Germinal center (tissue), 1 donor: ENCODE results near the gene MUS81.
A peak's percentile ranks its signal among the peaks of the same experiment; 100 is the strongest.

ENCODE experiments used
- DNase-seq: peaks from one replicate; pipeline ENCODE4 v3.0.0; 2012; ENCODE audit warnings: mixed read lengths, low spot score

The MUS81 gene

GRCh38 chr11:65861165-65861505, 902 bp downstream of the MUS81 start:
- no peak for DNase-seq

GRCh38 chr11:65861533-65862183, 1.4 kb downstream of the MUS81 start:
- DNase-seq, result no peak

- DNase-seq, result no peak
Measured at GRCh38 chr11:65862191-65862735, 2.0 kb downstream of the MUS81 start.

DNA sequence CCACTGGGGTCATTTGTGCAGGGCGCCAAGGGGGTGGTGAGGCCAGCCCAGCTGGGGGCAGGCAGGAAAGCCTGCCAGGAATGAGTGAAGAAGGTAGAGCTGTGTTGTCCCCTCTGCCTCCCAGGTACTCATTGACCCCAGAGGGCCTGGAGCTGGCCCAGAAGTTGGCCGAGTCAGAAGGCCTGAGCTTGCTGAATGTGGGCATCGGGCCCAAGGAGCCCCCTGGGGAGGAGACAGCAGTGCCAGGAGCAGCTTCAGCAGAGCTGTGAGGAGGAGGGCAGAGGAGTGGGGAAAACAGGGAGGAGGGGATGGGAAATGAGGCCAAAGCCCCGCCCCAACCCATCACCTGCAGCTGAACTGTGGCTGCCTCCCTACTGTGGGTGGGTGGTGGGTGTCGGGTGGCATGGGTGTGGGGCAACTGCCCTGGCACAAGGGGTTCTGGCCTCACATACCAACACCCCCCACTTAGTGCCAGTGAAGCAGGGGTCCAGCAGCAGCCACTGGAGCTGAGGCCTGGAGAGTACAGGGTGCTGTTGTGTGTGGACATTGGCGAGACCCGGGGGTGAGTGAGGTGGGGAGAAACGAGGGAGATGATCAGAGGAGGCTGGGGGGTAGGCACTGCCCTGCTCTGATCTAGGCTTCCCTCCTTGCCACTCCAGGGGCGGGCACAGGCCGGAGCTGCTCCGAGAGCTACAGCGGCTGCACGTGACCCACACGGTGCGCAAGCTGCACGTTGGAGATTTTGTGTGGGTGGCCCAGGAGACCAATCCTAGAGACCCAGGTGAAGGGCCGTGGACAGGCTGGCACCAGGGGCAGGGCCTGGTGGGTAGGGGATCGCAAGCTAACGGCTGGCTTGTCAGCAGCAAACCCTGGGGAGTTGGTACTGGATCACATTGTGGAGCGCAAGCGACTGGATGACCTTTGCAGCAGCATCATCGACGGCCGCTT, 3.0 kb downstream of the MUS81 start:
- DNase-seq, result no peak

GRCh38 chr11:65863889-65864705, 3.9 kb downstream of the MUS81 start:
- no peak for DNase-seq

- no peak for DNase-seq
Measured at GRCh38 chr11:65864706-65865471, 4.7 kb downstream of the MUS81 start.

DNA sequence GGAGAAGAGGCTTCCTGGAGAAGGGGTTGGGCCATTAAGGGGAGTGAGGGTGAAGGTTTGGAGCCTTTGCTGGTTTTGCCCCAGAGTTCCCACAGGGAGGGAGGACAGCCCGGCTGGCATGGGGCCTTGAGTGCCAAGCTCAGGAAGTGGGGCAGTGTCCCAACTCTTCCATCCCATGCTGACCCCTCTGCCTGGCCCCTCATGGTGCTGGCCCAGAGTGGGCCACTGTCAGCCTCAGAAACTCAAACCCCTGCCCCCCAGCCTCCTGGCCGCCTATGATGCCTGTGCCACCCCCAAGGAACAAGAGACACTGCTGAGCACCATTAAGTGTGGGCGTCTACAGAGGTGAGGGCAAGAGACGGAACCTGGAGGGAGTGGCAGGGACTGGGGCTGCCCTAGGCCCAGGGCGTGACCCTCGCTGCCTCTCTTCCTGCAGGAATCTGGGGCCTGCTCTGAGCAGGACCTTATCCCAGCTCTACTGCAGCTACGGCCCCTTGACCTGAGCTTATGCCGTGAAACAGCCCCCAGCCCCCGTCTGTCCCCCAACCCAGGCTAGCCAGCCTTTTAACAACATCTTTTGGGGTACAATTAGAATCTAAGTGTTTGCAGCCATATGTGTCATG, 5.4 kb downstream of the MUS81 start:
- no peak for DNase-seq

- DNase-seq, result no peak
Measured at GRCh38 chr11:65866509-65867283, 6.5 kb downstream of the MUS81 start.

- DNase-seq, result peak; percentile 54
Measured at GRCh38 chr11:65867284-65868071, 7.2 kb downstream of the MUS81 start.

GRCh38 chr11:65868076-65868667, 7.9 kb downstream of the MUS81 start:
- DNase-seq, result no peak

- no peak for DNase-seq
Measured at GRCh38 chr11:65868907-65869306, 8.7 kb downstream of the MUS81 start.

DNA sequence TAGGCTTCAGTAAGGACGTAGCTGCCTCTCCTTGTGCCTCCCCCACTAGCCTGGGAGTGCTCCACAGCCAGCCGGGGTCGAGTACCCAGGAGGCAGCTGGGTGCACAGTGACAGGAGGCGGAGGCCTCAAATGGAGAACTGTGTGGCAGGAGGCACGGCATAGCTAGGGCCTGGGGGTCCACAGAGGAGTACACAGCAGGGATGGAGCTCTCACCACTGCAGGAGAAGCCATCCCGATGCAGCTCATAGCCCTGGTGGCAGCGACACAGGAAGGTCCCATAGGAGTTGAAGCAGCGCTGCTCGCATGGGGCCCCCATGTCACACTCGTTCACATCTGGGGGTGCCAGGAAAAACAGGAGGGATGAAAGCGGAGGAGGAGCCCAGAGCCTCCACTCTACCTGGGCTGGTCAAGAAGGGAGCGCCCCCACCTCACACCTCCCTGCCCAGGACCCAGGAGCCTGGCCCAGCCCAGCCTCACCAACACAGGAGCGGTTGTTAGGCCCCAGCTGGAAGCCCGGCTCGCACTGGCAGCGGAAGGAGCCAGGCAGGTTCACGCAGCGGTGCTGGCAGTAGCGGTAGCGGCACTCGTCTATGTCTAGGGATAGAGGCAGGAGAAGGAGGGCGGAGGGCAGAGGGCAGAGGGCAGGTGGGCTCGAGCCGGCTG, 9.5 kb downstream of the MUS81 start:
- no peak for DNase-seq

DNA sequence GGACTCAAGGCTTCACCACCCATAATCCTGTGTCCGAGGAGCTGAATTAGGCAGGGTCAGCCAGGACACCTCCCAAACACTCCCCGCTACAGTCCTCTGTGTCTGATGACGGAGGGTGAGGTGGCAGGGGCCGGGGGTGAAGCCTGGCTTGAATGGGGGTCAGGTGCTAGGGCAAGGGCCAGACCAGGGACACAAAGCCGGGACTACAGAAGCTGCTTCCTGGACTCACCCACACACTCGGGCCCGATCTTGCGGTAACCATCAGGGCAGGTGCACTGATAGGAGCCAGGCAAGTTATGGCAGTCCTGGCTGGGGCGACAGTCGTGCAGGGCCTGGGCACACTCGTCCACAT, 10.1 kb downstream of the MUS81 start:
- DNase-seq, result no peak

- no peak for DNase-seq
Measured at GRCh38 chr11:65870706-65871681, 10.8 kb downstream of the MUS81 start.

GRCh38 chr11:65871811-65872548, 11.7 kb downstream of the MUS81 start:
- no peak for DNase-seq

- DNase-seq, result no peak
Measured at GRCh38 chr11:65872586-65873317, 12.5 kb downstream of the MUS81 start, which contains the start of gene EFEMP2. Gene EFEMP2, minus strand, starts transcription at chr11:65872800. Its CDS starts 446 bp downstream, at chr11:65872354.
